ENCODE results near the gene PPHLN1.
"Not testable (repeated sequence)": the region's sequence is repeated elsewhere in the genome, so short reads cannot be mapped to it uniquely, and the experiment has no call there.

The PPHLN1 gene

GRCh38 chr12:42372154-42372791 is 46.3 kb downstream of the PPHLN1 start:
- DNase-seq, result peak in 1 of 2 donors; percentile 39

GRCh38 chr12:42373669-42374068 is 47.7 kb downstream of the PPHLN1 start:
- no peak for DNase-seq

- no peak for DNase-seq
Observed at GRCh38 chr12:42380733-42381132, 54.8 kb downstream of the PPHLN1 start.

DNA sequence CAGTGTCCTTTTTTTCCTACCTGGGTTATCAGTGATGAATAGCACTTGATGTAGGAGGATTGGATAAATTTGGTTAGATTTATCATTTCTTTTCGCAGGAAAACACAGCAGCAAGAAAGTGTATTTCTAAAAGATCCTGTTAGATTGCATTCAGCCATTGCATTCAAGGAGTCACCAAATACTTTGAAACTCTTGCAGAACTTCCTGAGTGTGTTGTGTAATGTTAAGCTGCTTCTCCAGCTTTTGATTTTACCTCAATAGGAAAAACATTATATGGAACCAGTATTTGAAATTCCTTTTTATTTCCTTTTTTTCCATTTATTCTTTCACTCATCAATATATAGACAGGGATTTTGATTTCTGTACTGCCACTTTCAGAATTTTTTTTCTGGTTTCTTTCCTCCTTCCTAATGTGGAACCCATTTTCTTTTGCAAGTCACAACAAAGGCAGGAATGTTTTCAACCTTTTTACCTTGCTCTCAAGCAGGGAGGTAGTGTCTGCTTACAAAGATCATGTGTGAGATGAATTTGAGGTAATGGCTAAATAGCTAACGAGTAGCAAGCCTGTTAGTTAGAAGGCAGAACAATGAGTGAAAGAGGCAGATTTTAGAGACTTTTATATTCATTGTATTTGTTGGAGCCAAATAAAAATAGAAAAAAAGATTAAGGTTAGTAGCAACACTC is 56.2 kb downstream of the PPHLN1 start:
- no peak for DNase-seq

GRCh38 chr12:42385326-42385841 is 59.4 kb downstream of the PPHLN1 start:
- DNase-seq, result no peak

GRCh38 chr12:42386308-42386707 is 60.3 kb downstream of the PPHLN1 start:
- DNase-seq, result no peak

- DNase-seq, result not testable (repeated sequence)
Observed at GRCh38 chr12:42388086-42388485, 62.1 kb downstream of the PPHLN1 start.

DNA sequence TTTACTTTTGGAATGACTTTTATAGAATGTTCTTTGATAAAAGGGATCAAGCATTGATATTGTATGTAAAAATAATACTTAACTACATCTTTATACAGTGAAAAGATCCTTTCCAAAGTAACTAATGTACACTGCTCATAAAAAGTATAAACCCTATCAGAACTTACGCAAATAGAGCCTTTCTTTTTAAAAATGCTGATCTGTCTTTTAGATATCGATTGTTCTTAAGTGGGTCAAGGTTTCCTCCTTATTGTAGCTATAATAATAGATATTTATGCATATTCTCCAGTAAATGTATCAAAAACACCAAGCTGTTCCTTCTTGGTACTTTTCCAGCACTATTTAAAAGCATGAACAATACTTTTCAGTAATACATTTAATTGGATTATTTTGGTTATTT is 68.5 kb downstream of the PPHLN1 start:
- no peak for DNase-seq

DNA sequence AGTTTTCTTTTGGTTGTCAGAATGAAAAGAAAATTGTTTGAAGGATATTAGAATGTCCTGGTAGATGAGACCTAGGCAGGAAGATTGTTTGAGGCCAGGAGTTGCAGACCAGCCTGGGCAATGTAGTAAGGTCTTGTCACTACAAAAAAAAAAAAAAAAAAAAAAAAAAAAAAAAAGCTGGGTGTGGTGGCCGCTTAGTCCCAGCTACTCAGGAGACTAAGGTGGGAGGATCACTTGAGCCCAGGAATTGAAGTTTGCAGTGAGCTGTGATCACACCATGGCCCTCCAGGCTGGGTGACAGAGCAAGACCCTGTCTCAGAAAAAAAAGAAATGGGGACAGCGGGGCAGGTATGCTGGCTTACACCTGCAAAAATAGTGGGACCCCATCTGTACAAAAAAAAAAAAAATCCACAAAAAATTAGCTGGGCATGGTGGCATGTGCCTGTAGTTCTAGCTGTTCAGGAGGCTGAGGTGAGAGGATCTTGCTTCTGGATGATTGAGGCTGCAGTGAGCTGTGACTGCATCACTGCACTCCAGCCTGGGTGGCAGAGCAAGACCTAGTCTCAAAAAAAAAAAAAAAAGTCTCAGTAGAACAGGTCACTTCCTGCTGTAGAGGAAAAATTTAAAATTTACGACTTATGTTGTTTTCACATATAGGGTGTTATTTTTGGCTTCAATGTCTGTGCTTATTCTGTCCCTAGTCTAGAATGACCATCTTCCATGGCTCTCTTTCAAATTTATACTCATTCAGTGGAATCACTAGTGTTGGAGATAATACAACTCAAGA is 70.7 kb downstream of the PPHLN1 start:
- no peak for DNase-seq

- no peak for DNase-seq
Observed at GRCh38 chr12:42402821-42403411, 76.9 kb downstream of the PPHLN1 start.

DNA sequence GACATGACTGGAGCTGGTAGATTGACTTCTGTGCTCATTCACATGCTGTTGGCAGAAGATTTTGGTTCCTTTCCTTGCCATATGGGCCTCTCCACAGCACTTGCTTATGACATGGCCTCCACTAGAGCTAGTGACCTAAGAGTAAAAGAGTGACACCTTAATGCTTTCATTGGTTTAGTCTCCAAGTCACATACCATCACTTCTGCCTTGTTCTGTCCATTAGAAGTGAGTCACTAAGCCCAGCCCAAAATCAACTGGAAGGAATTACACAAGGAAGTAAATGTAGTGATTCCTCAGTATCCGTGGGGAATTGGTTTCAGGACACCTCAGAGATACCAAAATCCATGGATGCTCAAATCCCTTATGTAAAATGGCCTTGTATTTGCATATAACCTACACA is 81.3 kb downstream of the PPHLN1 start:
- no peak for DNase-seq

DNA sequence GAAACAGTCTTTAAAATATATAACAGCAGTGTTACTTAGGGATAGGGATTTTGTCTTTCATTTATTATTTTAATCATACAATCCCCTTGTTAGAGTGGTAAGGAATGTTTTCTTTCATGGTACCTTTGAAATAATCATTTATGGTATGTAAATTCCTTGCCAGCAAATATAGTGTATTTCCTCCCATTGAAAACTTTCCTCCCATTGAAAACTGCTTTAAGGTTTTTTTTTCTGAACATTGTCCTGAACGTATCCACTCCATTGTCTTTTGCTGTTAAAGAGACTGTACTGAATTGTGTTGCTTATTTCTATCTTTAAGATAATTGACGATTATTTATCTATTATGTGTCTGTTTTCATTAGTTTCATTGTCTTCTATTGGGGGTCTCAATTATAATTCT is 83.5 kb downstream of the PPHLN1 start:
- no peak for DNase-seq

DNA sequence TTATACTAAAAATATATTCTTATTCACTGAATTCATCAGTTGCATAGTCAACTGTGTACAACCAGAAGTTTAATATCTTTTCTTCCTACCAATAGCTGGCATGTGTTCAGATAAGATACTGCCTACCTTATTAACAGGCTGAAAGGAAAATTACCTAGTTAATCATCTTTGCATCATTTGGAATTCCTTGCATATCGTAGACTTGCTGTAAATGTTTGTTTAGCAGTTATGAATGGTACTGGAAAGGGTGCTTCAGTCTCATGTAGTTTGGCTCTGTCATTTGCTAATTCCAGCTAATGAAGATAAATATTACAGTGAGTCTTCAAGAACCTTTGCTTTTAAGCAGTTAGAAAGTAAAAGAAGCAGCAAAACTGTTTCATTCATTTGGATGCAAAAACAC is 84.4 kb downstream of the PPHLN1 start:
- DNase-seq, result no peak

- no peak for DNase-seq
Observed at GRCh38 chr12:42420395-42420794, 94.4 kb downstream of the PPHLN1 start.

DNA sequence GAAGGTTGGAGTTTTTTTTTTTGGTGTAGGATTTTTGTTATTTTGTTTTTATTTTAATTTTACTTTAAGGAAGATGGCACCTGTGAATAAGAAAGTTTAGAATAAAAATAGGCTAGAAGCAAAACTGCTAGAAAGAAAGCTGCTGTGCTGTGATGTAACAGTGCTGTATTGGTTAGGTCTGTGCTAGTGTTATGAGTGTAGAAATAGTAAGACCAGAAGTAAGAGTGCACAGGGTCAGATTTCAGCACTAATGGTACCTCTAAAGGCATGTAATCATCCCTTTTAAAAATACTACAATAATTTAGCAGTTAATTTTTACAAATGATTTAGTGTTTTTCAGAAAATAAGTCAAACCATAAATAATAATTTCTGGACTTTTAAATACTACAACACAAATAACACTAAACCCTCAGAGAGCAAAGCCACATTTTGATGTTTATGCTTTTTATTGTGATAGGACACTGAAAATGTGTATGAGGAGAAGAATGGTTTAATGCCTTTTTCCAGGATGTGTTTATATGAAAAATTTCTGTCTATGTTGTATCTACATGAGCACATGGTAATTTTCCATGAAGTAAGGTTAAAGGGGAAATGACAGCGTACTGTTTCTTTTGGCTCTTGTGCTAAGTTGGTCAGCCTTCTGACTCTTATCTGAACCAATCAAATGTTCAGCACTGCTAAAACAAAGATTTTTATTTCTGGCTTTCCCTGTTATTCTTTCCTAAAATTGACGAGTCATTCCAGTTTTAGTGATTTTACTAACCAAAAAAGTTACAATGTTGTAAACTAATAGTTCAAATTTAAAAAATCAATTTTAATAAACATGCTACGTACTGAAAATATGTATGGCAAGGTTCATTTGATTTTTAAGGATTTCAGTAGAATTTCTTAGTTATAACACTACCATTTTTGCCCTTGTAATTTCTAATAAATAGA is 96.1 kb downstream of the PPHLN1 start:
- DNase-seq, result no peak

DNA sequence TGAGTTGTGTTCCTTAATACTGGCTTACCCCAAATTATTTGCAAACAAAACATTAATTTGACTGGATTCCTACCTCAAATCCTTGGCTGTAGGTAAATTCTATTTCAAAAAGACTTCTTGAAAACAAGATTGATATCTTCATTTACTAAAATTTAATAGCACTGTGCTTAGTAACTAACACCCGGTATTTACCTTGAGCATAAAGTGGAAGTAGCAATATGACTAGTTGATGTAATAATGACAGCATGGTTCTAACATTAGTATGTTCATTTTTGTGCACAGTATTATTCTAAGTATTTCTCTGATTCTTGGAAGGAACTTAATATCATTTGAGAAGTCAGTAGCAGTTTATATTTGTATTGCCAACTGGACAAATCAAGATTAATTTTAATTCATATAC is 96.8 kb downstream of the PPHLN1 start:
- no peak for DNase-seq

GRCh38 chr12:42426746-42427145 is 100.8 kb downstream of the PPHLN1 start:
- no peak for DNase-seq

- DNase-seq, result no peak
Observed at GRCh38 chr12:42428850-42429249, 102.9 kb downstream of the PPHLN1 start.

- DNase-seq, result no peak
Observed at GRCh38 chr12:42432517-42433140, 106.7 kb downstream of the PPHLN1 start.

DNA sequence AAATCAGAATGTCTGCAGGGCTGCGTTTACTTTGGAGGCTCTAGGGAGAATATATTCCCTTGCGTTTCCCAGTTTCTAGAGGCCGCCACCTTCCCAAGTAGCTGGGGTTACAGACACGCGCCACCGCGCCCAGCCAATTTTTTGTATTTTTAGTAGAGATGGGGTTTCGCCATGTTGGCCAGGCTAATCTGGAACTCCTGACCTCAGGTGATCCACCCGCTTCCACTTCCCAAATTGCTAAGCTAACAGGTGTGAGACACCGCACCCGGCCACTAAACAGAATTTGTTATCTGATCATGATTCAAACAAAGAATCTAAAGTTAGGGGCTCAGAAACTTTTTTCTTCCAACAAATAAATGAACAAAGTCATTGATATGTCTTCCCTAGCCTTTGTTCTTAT is 114.6 kb downstream of the PPHLN1 start:
- no peak for DNase-seq

DNA sequence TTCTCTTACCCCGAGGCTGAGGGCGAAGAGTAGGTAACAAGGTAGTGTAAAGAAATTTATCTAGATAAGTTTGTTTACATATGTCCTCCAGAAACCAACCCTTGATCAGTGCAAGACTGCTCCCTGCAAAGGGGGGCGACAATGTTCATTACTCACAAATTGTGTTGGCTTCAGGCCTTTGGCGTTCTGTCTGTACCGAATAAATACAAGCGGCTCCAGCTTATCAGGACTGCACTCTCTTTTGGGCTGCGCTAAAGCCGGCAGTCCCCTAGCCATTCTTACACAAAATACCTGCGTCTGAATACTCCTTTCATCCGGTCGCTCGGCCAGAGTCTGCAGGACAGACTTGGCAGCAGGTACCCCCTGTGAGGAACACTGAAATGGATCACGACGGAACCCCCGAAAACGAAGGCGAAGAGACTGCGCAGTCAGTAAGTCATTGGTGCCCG is 116.4 kb downstream of the PPHLN1 start:
- no peak for DNase-seq

GRCh38 chr12:42442888-42443287 is 116.9 kb downstream of the PPHLN1 start:
- DNase-seq, result no peak

Data from activated CD4-positive, alpha-beta T cell treated with anti-CD3 and anti-CD28 coated beads for 4 hours (primary cell).